Kidney tubule cell (primary cell): Measurements from ENCODE around the gene KRTAP5-1.

Experiments
- DNase-seq: peaks from one replicate; pipeline ENCODE4 v3.0.0-alpha.2; 2018; ENCODE audit warnings: low spot score

KRTAP5-1 gene

GRCh38 chr11:1571760-1572196, 13.3 kb downstream of the KRTAP5-1 start:
- DNase-seq, result no peak

- no peak for DNase-seq
Observed at GRCh38 chr11:1570896-1571759, 14.0 kb downstream of the KRTAP5-1 start.

- DNase-seq, result no peak
Observed at GRCh38 chr11:1570531-1570895, 14.6 kb downstream of the KRTAP5-1 start.

GRCh38 chr11:1570001-1570453, 15.1 kb downstream of the KRTAP5-1 start:
- DNase-seq, result no peak

- no peak for DNase-seq
Observed at GRCh38 chr11:1569251-1569780, 15.8 kb downstream of the KRTAP5-1 start.

DNA sequence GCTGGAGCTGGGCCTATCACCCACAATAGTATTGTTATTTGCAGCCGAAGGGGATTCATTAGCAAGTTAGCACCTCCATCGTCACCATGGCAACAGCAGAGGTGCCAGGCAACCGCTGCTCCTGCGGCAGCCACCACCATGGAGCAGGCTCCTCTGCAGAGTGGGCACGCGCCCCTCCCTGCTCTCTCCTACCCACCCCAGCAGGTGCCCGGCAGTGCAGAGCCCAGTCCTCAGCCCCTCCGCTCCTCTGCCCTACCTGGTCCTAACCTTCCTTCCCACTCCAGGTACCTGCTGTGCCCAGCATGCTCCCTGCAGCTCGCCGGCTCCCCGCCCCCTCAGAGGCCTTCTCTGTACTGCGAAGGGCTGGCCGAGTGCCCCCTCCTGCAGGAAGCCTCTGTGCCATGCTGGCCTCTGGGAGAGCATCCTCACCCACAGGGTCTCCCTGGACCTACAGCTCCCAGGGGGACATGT, 16.6 kb downstream of the KRTAP5-1 start:
- no peak for DNase-seq

DNA sequence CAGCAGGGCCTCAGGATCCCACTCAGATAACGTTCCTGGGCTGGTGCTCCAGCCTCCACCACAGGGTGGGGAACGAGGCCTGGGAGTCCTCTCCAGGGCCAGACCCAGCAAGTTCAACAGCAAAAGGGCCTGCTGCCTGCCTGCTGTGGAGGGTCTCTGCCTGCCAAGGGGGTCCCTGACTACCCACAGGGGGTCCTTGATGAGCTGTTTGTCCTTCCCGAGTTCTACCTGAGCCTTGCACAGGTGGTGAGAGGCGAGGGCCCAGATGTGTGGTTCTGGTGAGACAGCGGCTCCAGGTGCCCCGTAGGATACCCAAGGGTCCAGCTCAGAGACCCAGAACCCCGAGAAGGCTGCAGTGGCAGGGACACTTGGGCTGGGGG, 17.4 kb downstream of the KRTAP5-1 start:
- DNase-seq, result no peak

DNA sequence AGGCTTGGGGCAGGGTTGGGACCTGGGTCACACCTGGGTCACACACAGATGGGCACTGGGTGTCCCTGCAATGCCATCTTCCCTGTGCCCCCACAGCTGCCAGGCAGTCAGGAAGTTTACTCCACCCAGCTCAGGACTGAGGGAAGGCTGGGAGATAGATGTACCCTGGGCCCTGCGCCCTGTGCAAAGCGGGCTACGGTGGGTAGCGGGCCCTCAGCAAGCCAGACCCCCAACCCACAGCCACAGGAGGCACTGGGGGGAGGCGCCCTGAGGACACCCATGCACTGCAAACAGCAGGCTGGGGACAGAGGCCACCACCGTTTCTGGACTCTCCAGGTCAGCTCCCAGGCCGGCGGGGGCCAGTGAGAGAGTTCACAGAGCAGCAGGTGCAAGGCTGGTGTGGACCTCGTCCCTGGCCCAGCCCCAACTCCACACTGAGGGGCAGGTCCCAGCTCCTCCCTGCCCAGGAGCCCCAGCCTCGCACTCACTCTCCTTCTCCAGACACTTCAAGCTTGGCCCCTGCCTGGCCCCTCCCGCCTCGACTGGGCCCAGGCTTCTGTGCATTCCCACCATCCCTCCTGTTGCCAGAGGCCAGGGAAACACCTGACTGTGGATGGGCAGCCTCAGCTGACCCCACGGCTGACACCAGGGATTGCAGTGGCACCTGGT, 17.9 kb downstream of the KRTAP5-1 start:
- DNase-seq, result no peak

GRCh38 chr11:1566381-1567051, 18.6 kb downstream of the KRTAP5-1 start:
- no peak for DNase-seq

DNA sequence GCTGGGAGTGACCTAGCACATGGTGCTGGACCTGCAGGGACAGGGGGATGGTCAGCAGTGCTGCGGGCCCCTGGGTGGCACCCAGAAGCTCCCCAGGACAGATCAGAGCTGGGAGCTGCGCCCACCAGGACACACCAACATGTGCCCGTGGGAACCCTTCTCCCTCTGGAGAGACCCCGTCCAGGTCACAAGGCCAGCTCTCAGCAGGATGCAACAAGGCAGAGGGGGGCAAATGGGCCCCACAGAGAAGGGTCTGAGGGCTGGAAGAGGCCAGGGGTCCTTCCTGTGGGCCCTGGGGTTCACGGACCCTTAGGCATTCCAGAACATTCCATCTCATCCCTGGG, 19.2 kb downstream of the KRTAP5-1 start:
- no peak for DNase-seq

- DNase-seq, result no peak
Observed at GRCh38 chr11:1565173-1565903, 19.7 kb downstream of the KRTAP5-1 start.

DNA sequence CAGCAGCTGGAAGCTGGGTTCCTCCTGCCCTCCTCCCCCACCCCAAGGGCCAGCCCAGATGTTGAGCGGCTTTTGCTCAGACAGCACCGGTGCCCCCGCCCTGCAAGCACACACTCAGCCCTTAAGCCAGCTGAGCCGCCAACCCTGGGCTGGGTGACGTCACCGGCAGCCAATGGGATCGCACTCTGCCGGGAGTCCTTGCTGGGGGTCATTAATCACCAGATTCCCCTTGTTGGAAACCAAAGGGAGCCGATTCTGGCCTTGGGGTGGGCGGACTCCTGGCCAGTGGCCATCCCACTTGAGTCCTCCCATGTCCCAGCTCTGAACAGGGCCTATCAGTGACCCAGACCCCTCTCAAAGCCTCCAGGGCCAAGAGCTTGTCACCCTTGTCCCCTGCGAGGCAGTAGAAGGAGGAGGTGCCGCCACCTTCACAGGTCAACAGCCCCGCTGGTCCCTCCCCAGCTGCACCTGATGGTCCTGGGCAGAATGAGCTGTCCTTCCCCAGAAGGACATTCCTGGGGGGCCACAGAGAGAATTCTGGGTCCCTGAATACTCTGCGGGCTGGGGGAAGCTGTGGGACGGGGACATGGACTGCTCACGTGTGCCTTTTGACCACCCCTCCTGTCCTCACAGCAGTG, 20.4 kb downstream of the KRTAP5-1 start:
- DNase-seq, result peak; percentile 95

- no peak for DNase-seq
Observed at GRCh38 chr11:1563697-1564534, 21.2 kb downstream of the KRTAP5-1 start.

GRCh38 chr11:1563149-1563638, 21.9 kb downstream of the KRTAP5-1 start:
- no peak for DNase-seq

- no peak for DNase-seq
Observed at GRCh38 chr11:1562469-1563148, 22.5 kb downstream of the KRTAP5-1 start.

DNA sequence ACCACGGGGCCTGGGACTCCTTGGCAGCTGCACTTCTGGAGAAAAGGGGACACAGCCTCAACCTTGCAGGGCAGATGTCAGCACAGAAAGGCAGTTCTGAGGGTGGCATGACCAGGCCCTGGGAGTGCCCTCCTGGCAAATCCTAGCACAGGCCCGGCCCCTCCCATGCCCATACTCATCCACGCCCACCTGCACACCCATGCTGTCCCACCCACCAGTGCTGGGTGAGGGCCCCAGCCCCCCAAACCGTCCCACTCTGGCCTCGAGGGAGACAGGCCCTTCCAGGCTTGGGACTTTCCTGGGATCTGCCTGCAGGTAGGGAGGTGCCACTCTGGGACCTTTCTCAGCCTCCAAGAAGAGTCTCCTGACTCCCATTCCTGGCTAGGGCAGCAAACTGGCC, 23.1 kb downstream of the KRTAP5-1 start:
- no peak for DNase-seq

- no peak for DNase-seq
Observed at GRCh38 chr11:1561266-1561665, 23.8 kb downstream of the KRTAP5-1 start.

GRCh38 chr11:1560649-1561251, 24.3 kb downstream of the KRTAP5-1 start:
- no peak for DNase-seq

- no peak for DNase-seq
Observed at GRCh38 chr11:1560002-1560648, 25.0 kb downstream of the KRTAP5-1 start.
